GM13977 (cell line): Measurements from ENCODE around the gene EXOC4.

Experiments
- DNase-seq: peaks from one replicate; pipeline ENCODE4 v3.0.0; 2012; ENCODE audit warnings: low spot score
- CTCF ChIP-seq: IDR thresholded peaks from 2 replicates; pipeline ENCODE4 v1.5.1; 2012; ENCODE audit warnings: mild to moderate bottlenecking, control low read depth; ENCODE audit not compliant: insufficient read depth; ENCODE audit errors: extremely low read depth, missing control alignments
- in situ Hi-C: fragments of 300-500 bp; cut with MboI; formaldehyde crosslinking; loops from one replicate; pipeline ENCODE4 v1.12.0; 2022; ENCODE audit warnings: low sequenced_read_pairs, low pct_unique_long_range_greater_than_20kb, mixed read lengths, inconsistent platforms; ENCODE audit not compliant: unreplicated experiment

EXOC4 gene

GRCh38 chr7:133233142-133233541 lies 19.7 kb upstream of the EXOC4 start:
- no peak for DNase-seq
- in situ Hi-C loops = no loop called here
- no peak for TF ChIP-seq CTCF

- no peak for TF ChIP-seq CTCF
- DNase-seq = no peak
- in situ Hi-C loops = no loop called here
Observed at GRCh38 chr7:133234961-133235875, 17.7 kb upstream of the EXOC4 start.

- no peak for DNase-seq
- in situ Hi-C loops = no loop called here
- no peak for TF ChIP-seq CTCF
Observed at GRCh38 chr7:133237545-133237944, 15.3 kb upstream of the EXOC4 start.

GRCh38 chr7:133240302-133240701 lies 12.6 kb upstream of the EXOC4 start:
- DNase-seq = no peak
- in situ Hi-C loops = no loop called here
- no peak for TF ChIP-seq CTCF

GRCh38 chr7:133246558-133246957 lies 6.3 kb upstream of the EXOC4 start:
- no peak for DNase-seq
- in situ Hi-C loops = no loop called here
- TF ChIP-seq CTCF = no peak

- no peak for TF ChIP-seq CTCF
- no peak for DNase-seq
- in situ Hi-C loops = no loop called here
Observed at GRCh38 chr7:133248901-133249300, 4.0 kb upstream of the EXOC4 start.
